Inflammatory macrophage treated with lipopolysaccharide for 1 hour (primary cell): Measurements from ENCODE around the gene FBLN1.

Experiments used
- DNase-seq, 2 donors: peaks; one replicate each; pipeline ENCODE4 v3.0.0-alpha.2; 2020 to 2022

FBLN1 gene

GRCh38 chr22:45644714-45645113 lies 142.0 kb downstream of the FBLN1 start:
- no peak for DNase-seq

GRCh38 chr22:45645150-45645525 lies 142.5 kb downstream of the FBLN1 start:
- no peak for DNase-seq

- peak; percentile 30 to 72 for DNase-seq
Observed at GRCh38 chr22:45645526-45646414, 143.1 kb downstream of the FBLN1 start.

GRCh38 chr22:45647532-45648225 lies 145.0 kb downstream of the FBLN1 start:
- no peak for DNase-seq

GRCh38 chr22:45648301-45649117 lies 145.8 kb downstream of the FBLN1 start:
- no peak for DNase-seq

GRCh38 chr22:45649809-45650208 lies 147.1 kb downstream of the FBLN1 start:
- no peak for DNase-seq

- no peak for DNase-seq
Observed at GRCh38 chr22:45650721-45651120, 148.0 kb downstream of the FBLN1 start.
